ENCODE results near the gene MYCBP. TPM values are rescaled to one million over a fixed set of nuclear protein-coding genes. Genes with fewer than 3 reads are reported as not detected.

The MYCBP gene
- total RNA-seq, 1 experiment from 2014 or later, result 33.1 TPM

GRCh38 chr1:38829368-38829767, 43.8 kb downstream of the MYCBP start:
- Histone ChIP-seq H2BK15ac (ENCODE audit: low read depth, low read length) (no peak overlapping the region), H4K91ac (ENCODE audit: insufficient read length, low read depth, low read length) (no peak overlapping the region), H3K79me1 (ENCODE audit: insufficient read depth, low read depth, low read length, poor library complexity, severe bottlenecking) (no peaks in the 10 kb centered on the region), H3K4ac (ENCODE audit: low read depth, low read length) (no peak overlapping the region), H2BK5ac (ENCODE audit: insufficient read length, low read length) (no peak overlapping the region), H3K9ac (ENCODE audit: extremely low read depth, insufficient read length, low read length) (no peak overlapping the region), H2AFZ (ENCODE audit: low read length) (no peak overlapping the region), H2AK5ac (ENCODE audit: insufficient read length, low read length) (no peak overlapping the region), H2BK12ac (ENCODE audit: insufficient read length, low read depth, low read length) (no peak overlapping the region), H3T11ph (ENCODE audit: low read length) (no peak overlapping the region), H3K14ac (ENCODE audit: insufficient read depth, low read length) (no peak overlapping the region), H4K5ac (ENCODE audit: insufficient read length, low read depth, low read length) (no peak overlapping the region), H4K8ac (replicated peaks; ENCODE audit: insufficient read length, low read depth, low read length) (no peak overlapping the region), H3K79me2 (ENCODE audit: insufficient read depth, low read length) (no peaks in the 10 kb centered on the region), H2BK20ac (ENCODE audit: low read depth, low read length, poor library complexity, severe bottlenecking) (no peak overlapping the region), H2BK120ac (ENCODE audit: low read depth, low read length, poor library complexity, severe bottlenecking) (no peak overlapping the region), H3K56ac (ENCODE audit: insufficient read length, low read depth, low read length) (no peak overlapping the region), H3K23me2 (ENCODE audit: insufficient read length, low read depth, low read length, poor library complexity, severe bottlenecking) (no peaks in the 10 kb centered on the region), H3K27me3 (ENCODE audit: insufficient read depth, low read length) (no peaks in the 10 kb centered on the region), H3K9me3 (ENCODE audit: control insufficient read depth, low read depth, low read length) (no peaks in the 10 kb centered on the region), H3K4me1 (ENCODE audit: insufficient read depth, low read length) (no peaks in the 10 kb centered on the region), H3K23ac (ENCODE audit: insufficient read length, low read depth, low read length) (no peak overlapping the region), H3K18ac (ENCODE audit: insufficient read length, low read depth, low read length) (no peak overlapping the region), H4K20me1 (ENCODE audit: control insufficient read depth, insufficient read depth, insufficient read length) (no peaks in the 10 kb centered on the region), H3K27ac (ENCODE audit: insufficient read length, low read depth, low read length) (no peak overlapping the region), H3K4me2 (ENCODE audit: insufficient read depth, insufficient read length, low read length) (no peak overlapping the region)
- no peaks in the 10 kb centered on the region for H3K4me1 Mint-ChIP-seq
- H3K27ac Mint-ChIP-seq, result no peak overlapping the region
- H3K27me3 Mint-ChIP-seq (ENCODE audit: low read depth), result peaks cover 17% of the 10 kb centered on the region
- no peak for TF ChIP-seq CTCF (conservative IDR thresholded peaks at IDR 0.05)
- no peaks in the 10 kb centered on the region for H3K36me3 Mint-ChIP-seq (ENCODE audit: insufficient read depth in 1 of 3, low read depth in 3 of 3)
- no peak for DNase-seq
- no peak overlapping the region for H3K4me3 Mint-ChIP-seq
- no CpG with 5 or more reads among the region's 1 CpG for WGBS (ENCODE audit: extremely low coverage, insufficient read length, low lambda C conversion rate)
- H3K9me3 Mint-ChIP-seq, result no peaks in the 10 kb centered on the region
